Epithelial cell of esophagus (primary cell): ENCODE results near the gene TIMP3.

Experiments used
- DNase-seq: peaks from one replicate; pipeline ENCODE4 v3.0.0; 2010; ENCODE audit warnings: low read depth
- H3K4me3 ChIP-seq: 2 replicates; pipeline ENCODE4 v1.5.1; 2011; ENCODE audit warnings: mild to moderate bottlenecking, low read length, control low read depth
- TF ChIP-seq, protein P1 (sequence below): IDR thresholded peaks from 2 replicates; pipeline ENCODE4 v1.5.1; 2011; ENCODE audit warnings: low read depth, mild to moderate bottlenecking, low read length, control low read depth, inconsistent platforms; ENCODE audit not compliant: insufficient read depth; ENCODE audit errors: missing control alignments

Gene TIMP3

DNA sequence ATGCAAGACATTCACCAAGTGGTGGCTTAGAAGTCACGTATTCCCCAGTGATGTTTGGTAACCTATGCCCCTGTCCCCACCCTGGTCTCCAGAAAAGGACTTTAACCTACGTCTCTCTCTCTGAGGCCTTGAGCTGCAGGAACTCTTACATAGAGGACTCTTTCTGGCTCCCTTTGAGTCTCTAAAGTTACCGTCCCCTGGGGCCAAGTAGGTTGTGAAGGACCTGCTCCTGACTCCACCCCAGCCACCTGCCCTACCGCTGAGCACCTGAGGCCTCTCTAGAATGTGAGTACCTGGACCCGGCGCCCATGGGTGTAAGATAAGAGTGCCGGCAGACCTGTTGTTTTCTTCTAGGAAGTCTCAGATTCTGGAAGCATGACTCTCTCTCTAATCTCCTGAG lies 95.4 kb downstream of the TIMP3 start:
- no peak for DNase-seq
- no peak overlapping the region for H3K4me3 ChIP-seq
- TF ChIP-seq, protein P1, sequence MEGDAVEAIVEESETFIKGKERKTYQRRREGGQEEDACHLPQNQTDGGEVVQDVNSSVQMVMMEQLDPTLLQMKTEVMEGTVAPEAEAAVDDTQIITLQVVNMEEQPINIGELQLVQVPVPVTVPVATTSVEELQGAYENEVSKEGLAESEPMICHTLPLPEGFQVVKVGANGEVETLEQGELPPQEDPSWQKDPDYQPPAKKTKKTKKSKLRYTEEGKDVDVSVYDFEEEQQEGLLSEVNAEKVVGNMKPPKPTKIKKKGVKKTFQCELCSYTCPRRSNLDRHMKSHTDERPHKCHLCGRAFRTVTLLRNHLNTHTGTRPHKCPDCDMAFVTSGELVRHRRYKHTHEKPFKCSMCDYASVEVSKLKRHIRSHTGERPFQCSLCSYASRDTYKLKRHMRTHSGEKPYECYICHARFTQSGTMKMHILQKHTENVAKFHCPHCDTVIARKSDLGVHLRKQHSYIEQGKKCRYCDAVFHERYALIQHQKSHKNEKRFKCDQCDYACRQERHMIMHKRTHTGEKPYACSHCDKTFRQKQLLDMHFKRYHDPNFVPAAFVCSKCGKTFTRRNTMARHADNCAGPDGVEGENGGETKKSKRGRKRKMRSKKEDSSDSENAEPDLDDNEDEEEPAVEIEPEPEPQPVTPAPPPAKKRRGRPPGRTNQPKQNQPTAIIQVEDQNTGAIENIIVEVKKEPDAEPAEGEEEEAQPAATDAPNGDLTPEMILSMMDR = no peak

DNA sequence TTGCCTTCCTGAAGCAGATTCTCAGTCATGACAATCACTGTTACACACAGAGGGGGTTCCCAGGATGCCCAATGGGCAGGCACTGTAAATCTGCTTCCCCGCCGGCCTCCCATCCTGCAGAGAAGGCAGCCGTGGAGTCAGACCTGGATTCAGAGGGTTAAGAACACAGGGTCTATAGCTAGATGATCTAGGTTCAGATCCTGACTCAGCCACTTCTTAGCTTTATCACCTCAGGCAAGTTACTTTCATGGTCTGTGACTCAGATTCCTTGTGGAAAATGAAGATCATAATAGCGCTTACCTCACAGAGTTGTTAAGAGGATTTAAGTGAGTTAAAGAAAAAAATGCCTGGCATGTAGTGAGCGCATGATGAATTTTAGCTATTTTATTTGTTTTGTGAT lies 95.9 kb downstream of the TIMP3 start:
- TF ChIP-seq, protein P1 = no peak
- DNase-seq = peak; percentile 94
- H3K4me3 ChIP-seq = no peak overlapping the region

DNA sequence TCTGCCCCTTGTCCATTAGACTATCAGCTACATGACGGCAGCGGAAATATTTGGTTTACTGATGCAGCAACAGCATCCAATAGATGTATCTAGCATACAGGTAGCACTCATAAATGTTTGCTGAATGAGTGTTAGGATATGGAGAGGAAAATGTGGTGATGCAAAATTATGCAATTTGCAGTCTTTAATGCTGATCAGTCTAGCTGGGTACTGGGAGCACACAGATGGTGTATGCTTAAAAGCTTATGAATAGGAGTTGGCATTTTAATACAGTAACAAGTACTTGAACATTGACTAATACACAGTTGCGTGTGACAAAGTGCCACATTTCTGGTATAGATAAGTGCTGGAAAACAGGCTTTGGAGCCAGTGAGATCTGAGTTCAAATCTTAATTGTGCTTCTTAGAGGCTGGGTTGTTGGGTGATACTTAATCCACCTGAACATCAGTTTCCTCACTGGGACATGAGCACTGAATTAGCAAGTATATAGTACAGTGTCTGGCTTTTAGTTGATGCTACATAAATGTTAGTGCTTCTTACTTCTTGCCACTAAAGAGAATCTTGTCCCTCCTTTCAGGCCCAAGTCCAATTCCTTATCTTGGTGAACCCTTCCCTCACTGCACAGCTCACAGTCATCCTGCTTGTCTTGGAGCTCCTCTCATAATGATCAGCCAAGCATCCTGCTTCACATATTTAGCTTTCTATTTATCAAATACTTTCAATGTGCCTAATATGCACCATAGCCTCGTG lies 99.6 kb downstream of the TIMP3 start:
- H3K4me3 ChIP-seq = no peak overlapping the region
- TF ChIP-seq, protein P1 = no peak
- DNase-seq = peak; percentile 32

DNA sequence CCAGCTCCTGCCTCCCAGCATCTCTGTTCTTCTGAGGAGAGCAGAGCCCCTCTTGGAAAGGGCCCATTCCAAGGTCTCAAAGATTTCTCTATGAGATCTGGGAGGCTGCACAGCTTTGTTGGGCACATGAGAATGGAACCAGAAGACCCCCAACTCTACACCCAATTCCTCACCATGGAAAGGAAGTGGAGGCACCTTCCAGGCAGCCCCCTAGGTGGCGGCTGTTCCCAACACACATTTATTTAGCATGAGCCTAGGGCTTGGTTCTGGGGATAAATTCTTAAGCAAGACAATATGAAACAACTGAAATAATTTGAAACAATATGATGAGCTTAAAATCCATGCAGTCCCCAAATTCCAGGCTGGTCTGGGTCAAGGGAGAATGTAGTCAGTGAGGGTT lies 100.4 kb downstream of the TIMP3 start:
- H3K4me3 ChIP-seq = no peak overlapping the region
- TF ChIP-seq, protein P1 = no peak
- no peak for DNase-seq

DNA sequence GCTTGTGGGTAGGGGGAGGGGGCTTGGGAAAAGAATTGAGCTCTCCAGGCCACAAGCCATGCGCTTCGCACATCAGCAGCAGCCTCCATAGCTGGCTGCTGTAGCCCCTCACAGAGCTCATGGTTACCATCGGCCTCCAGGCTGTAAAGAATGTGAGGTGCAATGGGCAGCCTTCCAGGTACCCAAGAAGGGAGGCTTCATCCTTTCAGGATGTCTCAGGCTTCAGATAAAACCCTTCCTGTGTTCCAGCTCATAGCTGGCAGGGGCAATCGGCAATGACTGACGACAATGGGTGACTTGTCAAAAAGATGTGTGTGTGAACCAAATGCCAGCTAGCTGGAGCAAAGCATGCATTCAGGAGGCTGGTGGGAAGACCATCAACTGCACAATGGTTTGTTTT lies 102.0 kb downstream of the TIMP3 start:
- DNase-seq = no peak
- no peak overlapping the region for H3K4me3 ChIP-seq
- TF ChIP-seq, protein P1 = no peak

DNA sequence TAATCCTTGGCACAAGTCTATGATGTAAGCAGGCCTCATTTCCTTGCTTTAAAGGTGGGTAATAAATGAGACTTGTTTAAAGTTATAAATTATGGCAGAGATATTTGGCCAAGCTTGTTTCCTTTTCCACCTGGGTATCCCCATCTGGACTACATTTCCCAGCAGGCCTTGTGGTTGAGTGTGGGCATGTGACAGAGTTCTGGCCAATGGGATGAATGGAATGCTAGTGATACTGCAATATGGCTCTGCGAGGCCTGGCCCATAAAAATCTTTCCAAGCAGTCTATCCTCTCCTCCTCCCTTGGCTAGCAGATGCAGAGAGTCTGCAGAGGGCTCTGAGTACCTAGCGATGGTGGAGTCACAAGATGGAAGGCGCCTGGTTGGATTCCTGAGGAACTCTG lies 102.5 kb downstream of the TIMP3 start:
- peak; percentile 58 for DNase-seq
- TF ChIP-seq, protein P1 = no peak
- no peak overlapping the region for H3K4me3 ChIP-seq

DNA sequence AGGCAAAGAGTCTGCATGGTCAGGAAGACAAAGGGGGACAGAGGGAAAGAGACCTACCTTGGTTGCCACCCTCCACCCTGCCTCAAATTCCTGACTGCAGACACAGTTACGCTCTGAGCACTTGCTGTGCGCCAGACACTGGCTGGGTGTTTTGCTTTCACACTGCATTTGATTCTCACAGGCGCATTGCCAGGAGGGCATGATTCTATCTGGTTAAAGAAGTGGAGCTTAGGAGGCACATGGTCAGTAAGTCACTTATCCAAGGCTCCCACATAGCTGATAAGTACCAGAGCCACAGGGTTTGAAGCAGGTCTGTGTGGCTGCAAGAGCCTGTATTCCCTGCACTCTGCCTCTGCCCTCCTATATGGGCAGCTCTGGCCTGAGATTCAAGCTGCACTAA lies 103.9 kb downstream of the TIMP3 start:
- TF ChIP-seq, protein P1 = no peak
- H3K4me3 ChIP-seq = no peak overlapping the region
- DNase-seq = no peak
